GM08714 (cell line): ENCODE measurements around the gene CAPN5.

Experiments used
- H3K4me3 ChIP-seq: fragments of 200-500 bp; sonication (Bioruptor generic); 2 replicates; pipeline ENCODE4 v1.5.1; 2014; ENCODE audit warnings: mild to moderate bottlenecking, low read length, inconsistent platforms
- ZNF274 ChIP-seq: IDR thresholded peaks from 2 replicates; pipeline ENCODE4 v1.6.1; 2012; ENCODE audit warnings: mild to moderate bottlenecking, low read depth, low read length

CAPN5 gene

GRCh38 chr11:77080643-77081210, 14.0 kb downstream of the CAPN5 start:
- TF ChIP-seq ZNF274: no peak
- no peak overlapping the region for H3K4me3 ChIP-seq

GRCh38 chr11:77081381-77081851, 14.6 kb downstream of the CAPN5 start:
- H3K4me3 ChIP-seq: no peak overlapping the region
- no peak for TF ChIP-seq ZNF274

- no peak overlapping the region for H3K4me3 ChIP-seq
- no peak for TF ChIP-seq ZNF274
Measured at GRCh38 chr11:77081976-77082836, 15.4 kb downstream of the CAPN5 start.

- H3K4me3 ChIP-seq: no peak overlapping the region
- no peak for TF ChIP-seq ZNF274
Measured at GRCh38 chr11:77082838-77083565, 16.2 kb downstream of the CAPN5 start.

- no peak for TF ChIP-seq ZNF274
- H3K4me3 ChIP-seq: no peak overlapping the region
Measured at GRCh38 chr11:77083566-77084245, 16.9 kb downstream of the CAPN5 start.

- no peak overlapping the region for H3K4me3 ChIP-seq
- no peak for TF ChIP-seq ZNF274
Measured at GRCh38 chr11:77084581-77085191, 17.9 kb downstream of the CAPN5 start.

- TF ChIP-seq ZNF274: no peak
- no peak overlapping the region for H3K4me3 ChIP-seq
Measured at GRCh38 chr11:77085652-77086051, 18.9 kb downstream of the CAPN5 start.

GRCh38 chr11:77086521-77087472, 20.0 kb downstream of the CAPN5 start:
- no peak overlapping the region for H3K4me3 ChIP-seq
- no peak for TF ChIP-seq ZNF274

- TF ChIP-seq ZNF274: no peak
- H3K4me3 ChIP-seq: no peak overlapping the region
Measured at GRCh38 chr11:77087723-77088225, 21.0 kb downstream of the CAPN5 start.

- TF ChIP-seq ZNF274: no peak
- H3K4me3 ChIP-seq: no peak overlapping the region
Measured at GRCh38 chr11:77088236-77089003, 21.6 kb downstream of the CAPN5 start.

GRCh38 chr11:77089004-77089545, 22.3 kb downstream of the CAPN5 start:
- no peak for TF ChIP-seq ZNF274
- H3K4me3 ChIP-seq: no peak overlapping the region

GRCh38 chr11:77090046-77090372, 23.2 kb downstream of the CAPN5 start:
- H3K4me3 ChIP-seq: no peak overlapping the region
- TF ChIP-seq ZNF274: no peak
